Hematopoietic multipotent progenitor cell treated with erythropoietin and hydrocortisone succinate and interleukin-3 and kit ligand, for 15 days (in vitro differentiated cells): Measurements from ENCODE around the gene AADAT.

Source experiments
- DNase-seq: peaks from one replicate; pipeline ENCODE4 v3.0.0-alpha.2; 2015; ENCODE audit warnings: low spot score

Gene AADAT

GRCh38 chr4:170030121-170030520, 59.6 kb downstream of the AADAT start:
- no peak for DNase-seq

DNA sequence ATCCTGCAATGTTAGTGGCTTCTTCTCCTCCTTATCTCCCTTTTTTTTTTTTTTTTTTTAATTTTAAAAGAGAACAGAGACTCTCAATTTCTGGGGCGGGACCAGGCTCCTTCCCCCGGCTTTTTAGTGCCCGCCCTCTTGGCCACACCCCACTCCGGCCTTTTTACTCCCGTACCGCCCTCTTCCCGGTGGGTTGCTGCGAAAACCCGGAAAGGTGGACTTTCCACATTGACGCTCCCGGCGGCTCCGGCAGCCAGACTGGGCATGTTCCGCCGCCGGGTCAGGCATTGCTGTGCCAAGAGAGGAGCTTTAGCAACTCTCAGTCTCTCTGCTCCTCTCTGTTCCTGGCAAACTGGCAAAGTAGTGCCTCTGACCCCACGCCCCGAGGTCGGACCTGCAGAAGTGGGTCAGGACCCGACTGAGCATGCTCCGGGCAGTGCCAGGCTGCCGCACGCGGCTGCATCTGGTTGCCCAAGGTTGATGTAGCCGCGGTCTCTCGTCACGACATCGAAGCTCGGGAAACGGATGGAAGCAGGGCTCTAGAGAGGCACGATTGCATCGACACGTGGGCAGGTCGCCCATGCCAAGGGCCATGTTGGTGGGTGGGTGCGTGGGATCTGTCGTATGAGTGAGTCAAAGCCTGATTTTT, 62.5 kb downstream of the AADAT start:
- DNase-seq, result peak; percentile 96

DNA sequence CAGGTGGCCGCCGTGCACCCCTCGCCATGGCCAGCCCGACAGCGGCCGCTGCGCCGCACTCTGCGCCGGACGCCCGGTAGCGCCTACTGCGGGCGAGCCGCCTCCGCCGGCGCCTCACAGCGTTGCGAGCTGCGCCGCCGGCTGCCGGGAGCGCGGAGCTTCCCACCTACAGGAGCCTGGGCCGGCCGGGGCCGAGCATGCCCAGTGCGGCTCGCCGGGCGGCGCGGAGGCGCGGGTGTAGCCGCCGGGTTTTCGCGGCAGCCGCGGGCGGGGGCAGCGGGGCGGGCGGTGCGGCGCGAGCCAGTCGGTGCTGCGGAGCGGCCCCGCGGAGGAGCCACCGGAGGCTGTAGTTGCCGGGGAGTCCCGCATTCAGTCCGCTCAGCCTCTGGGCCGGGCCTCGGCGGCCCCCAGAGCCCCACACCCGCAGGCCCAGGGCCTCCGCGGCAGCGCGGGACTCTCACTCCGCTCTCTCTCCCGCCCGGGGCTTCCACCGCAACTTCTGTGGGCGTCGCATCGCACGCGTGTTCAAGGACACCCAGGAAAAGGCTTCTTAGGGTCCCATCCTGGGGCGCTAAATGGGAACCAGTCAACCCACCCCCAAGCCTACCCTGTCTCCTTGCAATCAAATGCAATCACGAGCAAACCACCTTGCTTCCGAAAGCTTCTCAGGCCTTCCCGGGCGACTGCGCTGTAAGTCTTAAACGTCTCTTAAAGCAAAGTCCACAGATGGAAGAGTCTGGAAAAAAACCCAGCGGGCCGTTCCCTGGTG, 63.3 kb downstream of the AADAT start, which contains the start of gene MFAP3L:
TSS of gene MFAP3L (minus strand) at position 143 of the 769 bp plus-strand sequence. CDS start 20,518 bp downstream, outside the sequence.
- DNase-seq, result peak; percentile 88

DNA sequence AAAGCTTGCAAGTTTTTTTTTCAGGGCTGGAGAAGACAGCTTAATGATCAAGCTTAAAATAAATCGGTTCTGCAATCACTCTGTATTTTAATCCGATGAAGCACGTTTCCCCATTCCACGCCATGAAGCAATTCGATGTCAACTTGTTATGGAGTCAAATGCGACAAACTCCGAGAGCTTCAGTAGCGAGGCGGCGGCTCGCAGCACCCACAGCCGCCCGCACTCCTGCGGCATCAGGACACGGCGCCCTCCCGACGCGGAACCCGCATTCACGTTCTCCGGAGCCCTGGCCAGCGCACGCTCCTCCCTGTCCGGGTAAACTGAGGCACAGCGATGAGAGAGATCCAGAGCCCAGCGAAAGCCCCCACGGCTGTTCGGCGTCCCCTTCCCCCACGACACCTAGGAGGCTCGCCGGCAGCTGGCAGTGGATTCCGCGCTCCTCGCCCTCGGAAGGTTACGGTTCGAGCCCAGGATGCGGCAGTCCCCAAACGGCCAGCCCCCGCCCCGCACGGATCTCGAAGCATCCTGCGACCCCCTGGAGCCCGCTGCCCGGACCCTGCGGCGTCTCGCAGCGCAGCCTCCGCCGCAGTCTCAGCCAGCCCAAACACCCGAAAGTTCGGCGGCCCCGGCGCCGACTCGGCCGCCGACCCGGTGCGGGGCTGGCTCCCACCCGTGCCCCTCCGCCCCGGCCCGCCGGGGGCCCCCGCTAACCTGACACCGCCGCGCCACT, 64.1 kb downstream of the AADAT start:
- no peak for DNase-seq

GRCh38 chr4:170022211-170022610, 67.5 kb downstream of the AADAT start:
- no peak for DNase-seq

DNA sequence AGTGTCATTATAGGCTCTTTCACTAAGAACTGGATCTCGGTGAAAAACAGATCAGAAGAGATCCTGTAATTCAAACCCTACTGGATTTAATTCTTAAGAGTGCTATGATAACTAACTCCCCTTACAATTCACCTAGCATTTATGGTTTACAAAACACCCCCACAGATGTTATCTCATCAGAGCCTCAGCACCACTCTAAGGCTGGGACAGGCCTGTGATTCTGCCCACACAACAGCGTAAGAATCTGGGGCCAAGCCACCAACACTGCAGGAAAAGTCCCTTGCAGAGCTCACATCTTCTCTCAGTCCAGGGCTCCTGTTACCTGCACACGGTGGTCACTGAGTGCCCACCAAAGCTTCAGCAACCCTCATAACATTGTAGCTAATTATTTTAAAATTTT, 72.5 kb downstream of the AADAT start:
- no peak for DNase-seq

GRCh38 chr4:170015285-170015684, 74.5 kb downstream of the AADAT start:
- no peak for DNase-seq

GRCh38 chr4:170014359-170015011, 75.3 kb downstream of the AADAT start:
- DNase-seq, result no peak

DNA sequence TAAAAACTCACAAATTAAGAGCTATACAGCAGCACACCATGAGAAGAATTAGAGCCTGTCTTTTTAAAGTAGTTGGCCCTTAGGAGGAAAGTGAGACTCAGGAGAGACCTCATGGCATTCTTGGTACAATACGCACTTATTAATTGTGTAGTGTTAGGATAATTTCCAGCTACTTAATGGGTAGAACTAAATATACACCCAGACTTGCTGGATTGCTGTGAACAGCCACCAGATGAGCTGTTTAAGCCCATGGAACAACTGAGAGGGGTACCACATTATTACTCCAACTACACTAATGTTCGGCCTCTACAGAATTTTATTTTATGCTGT, 77.2 kb downstream of the AADAT start:
- DNase-seq, result no peak

- no peak for DNase-seq
These were observed 77.7 kb downstream of the AADAT start for GRCh38 chr4:170011921-170012628.
